HG03342 (cell line): ENCODE data around the gene STOML1.

Experiments used
- ATAC-seq: cut with Tn5 transposase; IDR thresholded peaks from one replicate; pipeline ENCODE4 v1.9.1; 2021; ENCODE audit warnings: mild to moderate bottlenecking, moderate library complexity; ENCODE audit not compliant: unreplicated experiment

Gene STOML1

DNA sequence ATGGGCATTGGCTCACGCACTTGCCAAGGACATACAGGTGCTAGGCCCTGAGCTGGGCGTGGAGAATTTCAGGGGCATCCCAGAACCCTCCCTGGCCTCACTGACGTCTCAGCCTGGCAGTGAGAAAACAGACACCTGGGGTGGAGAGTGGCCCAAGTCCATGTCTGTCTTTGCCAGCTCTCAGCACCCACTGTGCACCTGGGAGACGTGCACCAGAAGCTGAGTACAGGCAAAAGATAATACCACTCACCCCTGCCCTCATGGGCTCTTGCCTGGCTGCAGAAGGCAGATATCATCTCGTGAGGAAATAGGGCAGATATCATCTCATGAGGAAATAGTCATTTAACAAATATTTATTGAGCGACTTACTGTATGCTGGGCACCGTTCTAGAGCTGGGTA lies 57.8 kb downstream of the STOML1 start:
- ATAC-seq: no peak

DNA sequence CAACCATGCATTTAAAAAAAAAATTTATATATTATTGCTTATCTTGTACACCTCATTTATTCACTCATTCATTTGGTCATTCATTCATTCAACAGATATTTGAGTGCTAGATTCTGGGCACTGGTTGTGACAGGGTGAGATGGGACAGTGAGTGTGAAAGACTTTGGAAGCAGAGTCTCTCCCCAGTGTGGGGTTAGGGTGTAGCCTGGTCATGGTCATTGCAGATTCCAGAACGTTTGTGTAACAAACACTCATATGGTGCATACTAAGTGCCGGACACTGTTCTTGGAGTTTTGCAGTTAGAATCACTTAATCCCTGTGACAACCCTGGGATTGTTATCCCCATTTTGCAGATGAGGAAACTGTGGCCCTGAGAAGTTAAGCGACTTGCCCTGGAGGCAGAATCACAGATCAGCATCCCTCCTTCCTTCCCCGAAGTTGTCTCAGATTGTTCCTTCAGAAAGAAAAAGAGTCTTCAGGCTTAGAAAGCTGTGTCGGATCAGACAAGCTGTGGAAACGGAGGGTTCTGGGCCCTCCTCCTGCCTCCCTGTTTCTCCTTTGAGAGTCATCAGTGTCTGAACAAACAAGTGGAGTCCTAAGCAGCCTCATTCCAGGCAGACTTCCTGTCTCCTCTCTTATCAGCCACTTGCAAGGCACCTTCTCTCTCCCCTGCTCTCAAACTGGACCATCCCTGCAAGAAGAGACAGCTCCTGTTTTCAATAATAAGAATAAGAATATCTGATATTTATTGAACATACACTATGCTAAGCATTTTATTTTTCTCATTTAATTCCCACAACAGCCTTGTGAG lies 59.5 kb downstream of the STOML1 start:
- no peak for ATAC-seq

DNA sequence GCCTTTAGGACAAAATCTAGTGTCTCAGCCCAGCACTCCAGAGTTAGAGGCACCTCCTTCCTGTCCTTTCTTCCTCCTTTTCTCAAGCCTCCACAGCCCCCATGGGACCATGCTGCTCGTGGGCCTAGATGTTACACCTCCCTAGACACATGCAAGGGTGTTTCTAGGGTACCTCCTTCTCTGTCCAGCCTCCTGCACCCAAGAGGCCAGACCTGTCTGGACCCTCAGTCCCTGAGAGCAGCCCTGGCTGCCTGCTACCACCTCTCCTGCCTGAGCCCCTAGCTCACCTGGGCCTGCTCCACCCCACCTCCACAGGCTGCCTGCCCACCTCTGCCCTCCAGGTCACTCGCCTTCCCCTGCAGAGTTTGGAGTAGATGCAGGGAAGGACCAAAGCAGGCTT lies 60.7 kb downstream of the STOML1 start:
- ATAC-seq: no peak

DNA sequence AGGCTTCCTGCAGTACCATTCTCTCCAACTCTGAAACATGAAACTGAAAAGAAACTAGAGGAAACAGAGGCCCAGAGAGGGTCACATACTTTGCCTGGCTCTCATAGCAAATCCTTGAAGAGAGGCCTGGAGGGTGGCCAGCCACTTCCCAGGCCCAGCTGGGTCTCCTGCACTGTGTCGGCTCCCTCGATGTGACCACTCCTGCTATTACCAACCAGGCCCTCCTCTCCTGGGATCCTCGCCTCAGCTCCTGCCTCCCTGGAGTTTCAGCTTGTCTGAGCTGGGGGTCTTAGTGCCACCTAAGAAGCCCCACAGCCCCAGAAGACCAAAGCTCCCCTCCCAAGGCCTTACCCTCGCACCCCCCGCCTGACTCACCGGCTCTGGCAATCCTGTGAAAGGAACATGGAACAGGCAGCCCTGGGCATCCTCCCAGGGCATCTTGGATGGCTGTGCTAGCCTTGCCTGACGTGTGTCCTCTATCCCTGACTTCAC lies 61.3 kb downstream of the STOML1 start:
- ATAC-seq: no peak

GRCh38 chr15:73930371-73930770 lies 61.7 kb downstream of the STOML1 start:
- ATAC-seq: no peak

GRCh38 chr15:73928971-73929627 lies 63.0 kb downstream of the STOML1 start:
- ATAC-seq: no peak
